Measurements from ENCODE around the gene EXOC3L4. TPM values are rescaled to one million over a fixed set of nuclear protein-coding genes. Genes with fewer than 3 reads are reported as not detected.
"Not testable (repeated sequence)": the region's sequence is repeated elsewhere in the genome, so short reads cannot be mapped to it uniquely, and the experiment has no call there.

EXOC3L4 gene
- total and polyA plus RNA-seq, 2 donors (not counting 1 experiment from before 2014, with no cell fraction given), result 0.39 to 0.50 TPM

DNA sequence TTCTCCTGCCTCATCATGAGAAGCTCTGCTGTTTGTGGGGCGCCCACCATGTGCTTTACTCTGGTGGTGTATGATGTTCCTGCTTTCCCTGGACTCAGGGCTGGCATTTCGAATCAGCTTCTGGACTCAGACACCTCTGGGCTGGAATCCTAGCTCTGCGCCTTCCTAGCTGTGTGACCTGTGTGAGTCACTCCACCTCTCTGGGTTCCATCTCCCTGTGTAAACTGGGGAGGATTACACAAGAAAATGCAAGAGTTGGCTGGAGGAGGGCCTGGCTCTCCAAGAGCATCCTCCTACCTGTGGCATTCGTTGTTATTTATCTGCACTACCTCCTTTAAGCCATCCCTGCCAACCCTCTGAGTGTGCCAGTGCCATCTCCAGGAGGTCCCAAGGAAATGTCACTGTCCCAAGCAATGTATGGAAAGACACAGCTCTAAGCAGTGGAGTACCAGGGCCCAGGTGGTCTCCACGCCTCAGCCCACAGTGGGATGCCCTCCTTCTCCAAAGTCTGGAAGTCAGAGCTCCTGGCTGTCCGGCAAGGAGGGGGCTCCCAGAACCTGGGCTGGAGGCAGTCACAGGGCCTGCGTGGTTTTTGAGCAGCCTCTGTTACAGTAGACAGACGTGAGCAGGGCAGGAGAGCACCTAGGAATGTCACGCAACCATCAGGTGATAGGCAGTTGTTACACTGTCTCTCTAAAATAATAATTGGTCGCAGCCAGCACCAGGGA, 21.5 kb downstream of the EXOC3L4 start:
- H3K4me1 ChIP-seq (ENCODE audit: control insufficient read depth, extremely low read depth, insufficient read depth, low read length), result peaks cover 16% of the 10 kb centered on the region
- H3K4me2 ChIP-seq (ENCODE audit: extremely low read depth, insufficient read depth, low read length), result no peak overlapping the region
- no peak overlapping the region for H3K27ac ChIP-seq (ENCODE audit: insufficient read depth, low read length)
- no peaks in the 10 kb centered on the region for H3K79me2 ChIP-seq (ENCODE audit: control insufficient read depth, insufficient read depth, low read length)
- no peaks in the 10 kb centered on the region for H3K9me3 ChIP-seq (ENCODE audit: control insufficient read depth, insufficient read depth, low read depth, low read length)
- H3K36me3 ChIP-seq (ENCODE audit: control insufficient read depth, insufficient read depth, low read length), result no peaks in the 10 kb centered on the region
- no peaks in the 10 kb centered on the region for H4K20me1 ChIP-seq (ENCODE audit: control insufficient read depth, extremely low read depth, insufficient read depth, low read length)
- peak; percentile 37 to 46 for DNase-seq (ENCODE audit: low read depth in 2 of 2)
- TF ChIP-seq, protein P1, sequence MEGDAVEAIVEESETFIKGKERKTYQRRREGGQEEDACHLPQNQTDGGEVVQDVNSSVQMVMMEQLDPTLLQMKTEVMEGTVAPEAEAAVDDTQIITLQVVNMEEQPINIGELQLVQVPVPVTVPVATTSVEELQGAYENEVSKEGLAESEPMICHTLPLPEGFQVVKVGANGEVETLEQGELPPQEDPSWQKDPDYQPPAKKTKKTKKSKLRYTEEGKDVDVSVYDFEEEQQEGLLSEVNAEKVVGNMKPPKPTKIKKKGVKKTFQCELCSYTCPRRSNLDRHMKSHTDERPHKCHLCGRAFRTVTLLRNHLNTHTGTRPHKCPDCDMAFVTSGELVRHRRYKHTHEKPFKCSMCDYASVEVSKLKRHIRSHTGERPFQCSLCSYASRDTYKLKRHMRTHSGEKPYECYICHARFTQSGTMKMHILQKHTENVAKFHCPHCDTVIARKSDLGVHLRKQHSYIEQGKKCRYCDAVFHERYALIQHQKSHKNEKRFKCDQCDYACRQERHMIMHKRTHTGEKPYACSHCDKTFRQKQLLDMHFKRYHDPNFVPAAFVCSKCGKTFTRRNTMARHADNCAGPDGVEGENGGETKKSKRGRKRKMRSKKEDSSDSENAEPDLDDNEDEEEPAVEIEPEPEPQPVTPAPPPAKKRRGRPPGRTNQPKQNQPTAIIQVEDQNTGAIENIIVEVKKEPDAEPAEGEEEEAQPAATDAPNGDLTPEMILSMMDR (conservative IDR thresholded peaks at IDR 0.05 in 1 of 2, IDR thresholded peaks at IDR 0.05 in 1 of 2; ENCODE audit: low read depth in 1 of 2, low read length in 2 of 2), result no peak
- TF ChIP-seq EZH2 (IDR thresholded peaks at IDR 0.05; ENCODE audit: low read length, missing control alignments), result no peak
- no peaks in the 10 kb centered on the region for H3K27me3 ChIP-seq (ENCODE audit: control insufficient read depth, insufficient read depth, low read length)
- H3K9ac ChIP-seq (ENCODE audit: insufficient read depth, low read length), result no peak overlapping the region
- no peak overlapping the region for H3K4me3 ChIP-seq (replicated peaks in 1 of 4; ENCODE audit: control extremely low read depth in 1 of 4, insufficient read depth in 1 of 4, low read depth in 3 of 4, low read length in 4 of 4)
- H2AFZ ChIP-seq (ENCODE audit: low read length), result no peak overlapping the region

DNA sequence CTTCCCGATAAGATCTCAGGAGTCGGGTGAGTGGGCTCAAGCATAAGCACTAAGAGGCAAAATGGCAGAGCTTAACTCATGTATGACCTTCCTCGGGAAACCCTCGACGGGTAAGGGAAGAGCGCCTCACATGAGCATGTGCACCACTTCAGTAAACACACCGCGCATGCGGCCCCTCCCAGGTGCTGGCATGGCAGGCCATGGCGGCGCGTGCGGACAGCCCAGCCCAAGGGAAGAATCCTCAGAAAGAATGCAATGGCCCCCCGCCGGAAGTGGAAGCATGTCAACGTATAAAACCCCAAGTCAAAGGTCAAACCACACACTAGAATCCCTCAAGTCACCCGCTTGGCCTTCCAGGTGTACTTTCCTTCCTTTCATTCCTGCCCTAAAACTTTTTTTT, 22.1 kb downstream of the EXOC3L4 start:
- no peak for DNase-seq (ENCODE audit: low read depth in 2 of 2)
- H3K4me2 ChIP-seq (ENCODE audit: extremely low read depth, insufficient read depth, low read length), result no peak overlapping the region
- no peak overlapping the region for H2AFZ ChIP-seq (ENCODE audit: low read length)
- H3K4me1 ChIP-seq (ENCODE audit: control insufficient read depth, extremely low read depth, insufficient read depth, low read length), result peaks cover 15% of the 10 kb centered on the region
- no peak overlapping the region for H3K27ac ChIP-seq (ENCODE audit: insufficient read depth, low read length)
- H3K27me3 ChIP-seq (ENCODE audit: control insufficient read depth, insufficient read depth, low read length), result no peaks in the 10 kb centered on the region
- no peaks in the 10 kb centered on the region for H3K36me3 ChIP-seq (ENCODE audit: control insufficient read depth, insufficient read depth, low read length)
- no peak overlapping the region for H3K9ac ChIP-seq (ENCODE audit: insufficient read depth, low read length)
- no peak overlapping the region for H3K4me3 ChIP-seq (replicated peaks in 1 of 4; ENCODE audit: control extremely low read depth in 1 of 4, insufficient read depth in 1 of 4, low read depth in 3 of 4, low read length in 4 of 4)
- no peak for TF ChIP-seq EZH2 (IDR thresholded peaks at IDR 0.05; ENCODE audit: low read length, missing control alignments)
- TF ChIP-seq, protein P1 (conservative IDR thresholded peaks at IDR 0.05 in 1 of 2, IDR thresholded peaks at IDR 0.05 in 1 of 2; ENCODE audit: low read depth in 1 of 2, low read length in 2 of 2), result no peak
- H3K79me2 ChIP-seq (ENCODE audit: control insufficient read depth, insufficient read depth, low read length), result no peaks in the 10 kb centered on the region
- no peaks in the 10 kb centered on the region for H3K9me3 ChIP-seq (ENCODE audit: control insufficient read depth, insufficient read depth, low read depth, low read length)
- no peaks in the 10 kb centered on the region for H4K20me1 ChIP-seq (ENCODE audit: control insufficient read depth, extremely low read depth, insufficient read depth, low read length)

DNA sequence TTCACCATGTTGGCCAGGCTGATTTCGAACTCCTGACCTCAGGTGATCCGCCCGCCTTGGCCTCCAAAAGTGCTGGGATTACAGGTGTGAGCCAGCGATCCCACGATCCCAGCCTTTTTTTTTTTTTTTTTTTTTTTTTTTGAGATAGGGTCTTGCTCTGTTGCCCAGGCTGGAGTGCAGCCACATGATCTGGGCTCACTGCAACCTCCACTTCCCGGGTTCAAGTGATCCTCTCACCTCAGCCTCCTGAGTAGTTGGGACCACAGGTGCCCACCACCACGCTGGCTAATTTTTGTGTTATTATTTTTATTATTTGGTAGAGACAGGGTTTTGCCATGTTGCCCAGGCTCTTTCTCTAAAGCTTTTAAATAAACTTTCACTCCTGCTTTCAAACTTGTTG, 23.0 kb downstream of the EXOC3L4 start:
- H3K9me3 ChIP-seq (ENCODE audit: control insufficient read depth, insufficient read depth, low read depth, low read length); H3K36me3 ChIP-seq (ENCODE audit: control insufficient read depth, insufficient read depth, low read length); H3K27ac ChIP-seq (ENCODE audit: insufficient read depth, low read length); H3K79me2 ChIP-seq (ENCODE audit: control insufficient read depth, insufficient read depth, low read length); DNase-seq (ENCODE audit: low read depth in 2 of 2); H2AFZ ChIP-seq (ENCODE audit: low read length); H4K20me1 ChIP-seq (ENCODE audit: control insufficient read depth, extremely low read depth, insufficient read depth, low read length); H3K27me3 ChIP-seq (ENCODE audit: control insufficient read depth, insufficient read depth, low read length); H3K9ac ChIP-seq (ENCODE audit: insufficient read depth, low read length); H3K4me3 ChIP-seq (replicated peaks in 1 of 4; ENCODE audit: control extremely low read depth in 1 of 4, insufficient read depth in 1 of 4, low read depth in 3 of 4, low read length in 4 of 4); H3K4me2 ChIP-seq (ENCODE audit: extremely low read depth, insufficient read depth, low read length): not testable (repeated sequence)
- H3K4me1 ChIP-seq (ENCODE audit: control insufficient read depth, extremely low read depth, insufficient read depth, low read length), result peaks cover 18% of the 10 kb centered on the region
